Activated CD8-positive, alpha-beta T cell treated with anti-CD3 and anti-CD28 coated beads, Interleukin-2, amount 10 ng/mL, durations not matched to agents 7 days and 5 days (primary cell): ENCODE measurements around the gene PLB1. TPM values are rescaled to one million over a fixed set of nuclear protein-coding genes. Genes with fewer than 3 reads are reported as not detected.

Experiments used
- ATAC-seq: fragments of 150-1000 bp; cut with Tn5 transposase; one replicate; pipeline ENCODE4 v1.10.0; 2021; ENCODE audit warnings: moderate library complexity
- CTCF ChIA-PET: fragments of 350-600 bp; sonication (Branson Sonifier 250); formaldehyde crosslinking; loops from one replicate; lab custom pipeline; 2021; ENCODE audit warnings: antibody characterized with exemption; lab: Charles Lee
- POLR2A ChIA-PET: fragments of 350-600 bp; sonication (Branson Sonifier 250); formaldehyde crosslinking; loops from one replicate; lab custom pipeline; 2021; ENCODE audit warnings: antibody characterized with exemption; lab: Charles Lee
- DNase-seq: peaks from one replicate; pipeline ENCODE4 v3.0.0-alpha.2; 2020
- H3K27ac Mint-ChIP-seq: one replicate; pipeline ENCODE4 v1.8.0; 2021; ENCODE audit warnings: mild to moderate bottlenecking, mixed read lengths
- H3K27me3 Mint-ChIP-seq: one replicate; pipeline ENCODE4 v1.8.0; 2021; ENCODE audit warnings: low read depth, mixed read lengths
- H3K36me3 Mint-ChIP-seq: one replicate; pipeline ENCODE4 v1.8.0; 2021; ENCODE audit warnings: low read depth, mixed read lengths
- H3K4me1 Mint-ChIP-seq: one replicate; pipeline ENCODE4 v1.8.0; 2021; ENCODE audit warnings: low read depth, mixed read lengths
- H3K4me3 Mint-ChIP-seq: one replicate; pipeline ENCODE4 v1.8.0; 2021; ENCODE audit warnings: mild to moderate bottlenecking, mixed read lengths
- H3K9me3 Mint-ChIP-seq: one replicate; pipeline ENCODE4 v1.8.0; 2022; ENCODE audit warnings: mixed read lengths; ENCODE audit not compliant: insufficient read depth
- total RNA-seq, 2 experiments: library from RNA; stranded (reverse); gene quantifications; one replicate each; pipeline ENCODE4 v1.2.3, GENCODE V29; 2021

The PLB1 gene
- total RNA-seq, 2 experiments from 2014 or later: 1.0 to 1.4 TPM

- ATAC-seq (no peak), DNase-seq (no peak)
- Mint-ChIP-seq H3K27me3 (peaks cover 36% of the 10 kb centered on the region), H3K9me3 (no peaks in the 10 kb centered on the region), H3K4me3 (no peak overlapping the region), H3K27ac (no peak overlapping the region), H3K4me1 (peaks cover 11% of the 10 kb centered on the region), H3K36me3 (no peaks in the 10 kb centered on the region)
- ChIA-PET POLR2A (no interaction called here), CTCF (no interaction called here)
Measured at GRCh38 chr2:28527196-28527595, 31.3 kb downstream of the PLB1 start.

DNA sequence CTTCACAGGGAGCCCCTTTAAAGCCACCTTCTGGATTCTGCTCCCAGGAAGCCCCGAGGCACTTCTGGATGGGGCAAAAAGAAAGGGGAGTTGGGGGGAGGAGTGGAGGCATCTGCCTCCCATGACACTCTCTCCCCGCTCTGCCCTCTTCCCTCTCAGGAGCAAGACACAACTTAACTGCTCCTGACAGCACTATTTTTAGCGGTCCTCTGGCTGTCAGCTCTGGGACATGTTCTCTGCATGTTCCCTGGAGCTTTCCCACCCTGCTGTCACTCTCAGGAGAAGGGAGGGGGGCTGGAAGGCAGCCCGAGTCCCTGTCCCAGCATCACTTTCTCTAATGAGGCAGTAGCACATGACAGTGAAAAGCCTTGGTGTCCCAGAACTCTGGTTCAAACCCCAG, 32.3 kb downstream of the PLB1 start:
- H3K4me1 Mint-ChIP-seq: peaks cover 11% of the 10 kb centered on the region
- CTCF ChIA-PET: no interaction called here
- peaks cover 33% of the 10 kb centered on the region for H3K27me3 Mint-ChIP-seq
- no peaks in the 10 kb centered on the region for H3K9me3 Mint-ChIP-seq
- H3K36me3 Mint-ChIP-seq: no peaks in the 10 kb centered on the region
- H3K4me3 Mint-ChIP-seq: no peak overlapping the region
- no peak overlapping the region for H3K27ac Mint-ChIP-seq
- ATAC-seq (no peak), DNase-seq (no peak)
- POLR2A ChIA-PET: interaction anchor here (0.6 to 0.7 kb wide), 2 partner anchors 9 to 423 kb away, joined by 3 read pairs; no protein-coding TSS in a partner anchor

- no peak for ATAC-seq
- Mint-ChIP-seq H3K9me3 (no peaks in the 10 kb centered on the region), H3K36me3 (no peaks in the 10 kb centered on the region), H3K4me3 (no peak overlapping the region), H3K27me3 (peaks cover 36% of the 10 kb centered on the region), H3K27ac (no peak overlapping the region), H3K4me1 (peaks cover 5% of the 10 kb centered on the region)
- DNase-seq: no peak
- ChIA-PET POLR2A (no interaction called here), CTCF (no interaction called here)
Measured at GRCh38 chr2:28530782-28531181, 34.9 kb downstream of the PLB1 start.

DNA sequence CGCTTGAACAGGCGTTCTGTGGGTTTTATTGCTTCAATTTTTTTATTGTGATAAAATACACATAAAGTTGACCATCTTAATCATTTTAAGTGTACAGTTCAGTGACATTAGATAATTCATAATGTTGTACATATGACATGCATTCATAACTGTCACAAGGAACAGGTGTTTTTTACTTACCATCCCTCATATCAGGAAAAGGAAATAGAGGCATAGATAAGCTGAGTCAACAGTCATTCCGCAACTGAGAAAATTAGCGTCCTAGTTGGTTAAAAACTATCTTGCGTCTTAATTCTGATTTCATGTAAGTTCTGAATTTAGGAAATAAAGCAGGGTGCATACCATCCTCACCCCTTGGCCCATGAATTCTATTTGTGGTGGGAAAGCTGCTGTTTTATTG, 36.5 kb downstream of the PLB1 start:
- peaks cover 36% of the 10 kb centered on the region for H3K27me3 Mint-ChIP-seq
- CTCF ChIA-PET: interaction anchor here (1.2 kb wide), 1 partner anchor 850 kb away, joined by 3 read pairs; no protein-coding TSS in a partner anchor
- ATAC-seq (no peak), DNase-seq (no peak)
- no peaks in the 10 kb centered on the region for H3K36me3 Mint-ChIP-seq
- POLR2A ChIA-PET: interaction anchor here (0.6 kb wide), 1 partner anchor 902 kb away, joined by 3 read pairs; no protein-coding TSS in a partner anchor
- H3K4me1 Mint-ChIP-seq: peaks cover 5% of the 10 kb centered on the region
- H3K9me3 Mint-ChIP-seq: no peaks in the 10 kb centered on the region
- no peak overlapping the region for H3K4me3 Mint-ChIP-seq
- H3K27ac Mint-ChIP-seq: no peak overlapping the region

- ChIA-PET CTCF (interaction anchor here (1.2 kb wide), 1 partner anchor 850 kb away, joined by 3 read pairs; no protein-coding TSS in a partner anchor), POLR2A (no interaction called here)
- no peak for DNase-seq
- peaks cover 36% of the 10 kb centered on the region for H3K27me3 Mint-ChIP-seq
- H3K4me1 Mint-ChIP-seq: peaks cover 5% of the 10 kb centered on the region
- no peak for ATAC-seq
- no peaks in the 10 kb centered on the region for H3K9me3 Mint-ChIP-seq
- no peak overlapping the region for H3K4me3 Mint-ChIP-seq
- H3K27ac Mint-ChIP-seq: no peak overlapping the region
- no peaks in the 10 kb centered on the region for H3K36me3 Mint-ChIP-seq
Measured at GRCh38 chr2:28533044-28533680, 37.3 kb downstream of the PLB1 start.

DNA sequence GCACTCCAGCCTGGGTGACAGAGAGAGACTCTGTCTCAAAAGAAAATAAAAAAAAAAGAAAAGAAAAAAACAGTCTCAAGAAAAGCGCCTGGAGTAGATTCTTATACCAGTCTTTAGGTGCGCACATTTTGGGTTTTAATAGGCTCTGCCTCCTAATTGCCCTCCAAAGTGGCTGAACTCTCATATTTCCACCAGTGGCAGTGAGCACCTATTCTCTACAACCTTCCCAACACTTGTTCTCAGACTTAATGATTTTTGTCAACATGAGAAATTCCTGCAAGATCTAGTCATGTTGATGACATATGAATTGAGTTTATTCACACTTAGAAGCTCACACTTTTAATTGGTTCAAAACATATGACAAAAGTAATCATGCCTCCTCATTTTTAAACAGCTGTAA, 39.0 kb downstream of the PLB1 start:
- Mint-ChIP-seq H3K27ac (no peak overlapping the region), H3K4me3 (no peak overlapping the region), H3K27me3 (peaks cover 37% of the 10 kb centered on the region), H3K9me3 (no peaks in the 10 kb centered on the region), H3K36me3 (no peaks in the 10 kb centered on the region), H3K4me1 (peaks cover 5% of the 10 kb centered on the region)
- ChIA-PET POLR2A (no interaction called here), CTCF (interaction anchor here (2.1 kb wide), 1 partner anchor 32 kb away, joined by 7 read pairs; no protein-coding TSS in a partner anchor)
- DNase-seq (no peak), ATAC-seq (no peak)

- Mint-ChIP-seq H3K9me3 (no peaks in the 10 kb centered on the region), H3K27me3 (peaks cover 22% of the 10 kb centered on the region), H3K27ac (no peak overlapping the region), H3K36me3 (no peaks in the 10 kb centered on the region), H3K4me1 (peaks cover 16% of the 10 kb centered on the region), H3K4me3 (no peak overlapping the region)
- ATAC-seq (no peak), DNase-seq (no peak)
- POLR2A ChIA-PET: no interaction called here
- CTCF ChIA-PET: no interaction called here
Measured at GRCh38 chr2:28538134-28538533, 42.3 kb downstream of the PLB1 start.

- no peak for DNase-seq
- no peak overlapping the region for H3K4me3 Mint-ChIP-seq
- no peak overlapping the region for H3K27ac Mint-ChIP-seq
- H3K36me3 Mint-ChIP-seq: no peaks in the 10 kb centered on the region
- ChIA-PET CTCF (no interaction called here), POLR2A (no interaction called here)
- no peaks in the 10 kb centered on the region for H3K9me3 Mint-ChIP-seq
- H3K27me3 Mint-ChIP-seq: peaks cover 19% of the 10 kb centered on the region
- peaks cover 18% of the 10 kb centered on the region for H3K4me1 Mint-ChIP-seq
- ATAC-seq: no peak
Measured at GRCh38 chr2:28538652-28539051, 42.8 kb downstream of the PLB1 start.

DNA sequence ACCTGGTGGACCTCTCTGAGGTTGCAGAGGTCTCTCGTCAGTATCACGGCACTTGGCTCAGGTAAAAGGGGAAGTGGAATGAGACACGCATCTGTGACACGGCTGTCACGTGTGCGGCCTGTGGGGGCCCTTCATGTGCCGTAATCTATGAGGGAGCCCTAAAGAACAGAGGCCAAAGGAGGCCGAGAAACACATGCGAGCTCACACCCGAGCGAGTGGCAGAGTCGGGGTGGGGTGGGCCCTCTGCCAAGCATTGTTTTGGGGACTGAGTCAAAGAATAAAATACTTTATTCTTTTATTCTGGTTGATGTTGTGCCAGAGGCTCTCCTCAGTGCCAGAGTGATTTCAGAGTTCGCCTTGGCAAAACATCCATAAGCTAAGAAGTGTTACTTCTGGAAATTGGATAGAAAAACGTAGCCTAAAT, 43.3 kb downstream of the PLB1 start:
- no peak overlapping the region for H3K27ac Mint-ChIP-seq
- peaks cover 15% of the 10 kb centered on the region for H3K27me3 Mint-ChIP-seq
- no peaks in the 10 kb centered on the region for H3K9me3 Mint-ChIP-seq
- CTCF ChIA-PET: no interaction called here
- DNase-seq (no peak), ATAC-seq (no peak)
- POLR2A ChIA-PET: interaction anchor here (1.0 kb wide), 1 partner anchor 47 kb away, joined by 4 read pairs; no protein-coding TSS in a partner anchor
- no peaks in the 10 kb centered on the region for H3K36me3 Mint-ChIP-seq
- peaks cover 23% of the 10 kb centered on the region for H3K4me1 Mint-ChIP-seq
- H3K4me3 Mint-ChIP-seq: no peak overlapping the region

- H3K9me3 Mint-ChIP-seq: no peaks in the 10 kb centered on the region
- peaks cover 4% of the 10 kb centered on the region for H3K27me3 Mint-ChIP-seq
- H3K4me1 Mint-ChIP-seq: peaks cover 52% of the 10 kb centered on the region
- ChIA-PET POLR2A (no interaction called here), CTCF (interaction anchor here (0.6 to 2.1 kb wide), 3 partner anchors 23 to 107 kb away, joined by 3 to 8 read pairs (median 5); no protein-coding TSS in a partner anchor)
- DNase-seq (no peak), ATAC-seq (no peak)
- no peak overlapping the region for H3K4me3 Mint-ChIP-seq
- H3K27ac Mint-ChIP-seq: peak overlapping the region; percentile 88
- no peaks in the 10 kb centered on the region for H3K36me3 Mint-ChIP-seq
Measured at GRCh38 chr2:28543316-28544035, 47.6 kb downstream of the PLB1 start.

DNA sequence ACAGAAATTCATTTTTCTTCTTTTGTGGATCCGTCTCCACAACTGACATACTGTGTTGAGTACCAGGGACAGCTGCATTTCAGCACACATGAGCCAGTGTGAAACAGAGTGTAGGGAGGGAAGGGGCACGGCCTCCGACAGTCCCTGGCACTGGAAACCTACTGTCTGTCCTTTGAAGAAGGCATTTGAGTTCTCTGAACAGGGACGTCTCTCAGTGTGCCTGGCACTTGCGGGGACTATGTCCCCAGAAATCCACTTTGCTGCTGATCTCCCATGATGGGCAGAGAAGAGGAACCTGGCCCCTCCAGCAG, 48.1 kb downstream of the PLB1 start:
- H3K4me3 Mint-ChIP-seq: no peak overlapping the region
- ChIA-PET POLR2A (no interaction called here), CTCF (interaction anchor here (2.1 kb wide), 1 partner anchor 23 kb away, joined by 8 read pairs; no protein-coding TSS in a partner anchor)
- no peaks in the 10 kb centered on the region for H3K36me3 Mint-ChIP-seq
- DNase-seq: no peak
- peak overlapping the region; percentile 88 for H3K27ac Mint-ChIP-seq
- H3K27me3 Mint-ChIP-seq: peaks cover 4% of the 10 kb centered on the region
- peaks cover 54% of the 10 kb centered on the region for H3K4me1 Mint-ChIP-seq
- no peaks in the 10 kb centered on the region for H3K9me3 Mint-ChIP-seq
- no peak for ATAC-seq

GRCh38 chr2:28544405-28544921, 48.6 kb downstream of the PLB1 start:
- ChIA-PET CTCF (interaction anchor here (2.1 kb wide), 1 partner anchor 22 kb away, joined by 8 read pairs; no protein-coding TSS in a partner anchor), POLR2A (no interaction called here)
- DNase-seq (no peak), ATAC-seq (peak; percentile 5)
- Mint-ChIP-seq H3K27me3 (peaks cover 3% of the 10 kb centered on the region), H3K9me3 (no peaks in the 10 kb centered on the region), H3K4me1 (peaks cover 54% of the 10 kb centered on the region), H3K36me3 (no peaks in the 10 kb centered on the region), H3K4me3 (peak overlapping the region; percentile 3), H3K27ac (peak overlapping the region; percentile 88)
